HG03139 (cell line): ENCODE data around the gene MBOAT1.

Experiments used
- ATAC-seq: cut with Tn5 transposase; IDR thresholded peaks from one replicate; pipeline ENCODE4 v1.9.1; 2021; ENCODE audit not compliant: unreplicated experiment

MBOAT1 gene

GRCh38 chr6:20058121-20058905, 154.0 kb downstream of the MBOAT1 start:
- no peak for ATAC-seq

DNA sequence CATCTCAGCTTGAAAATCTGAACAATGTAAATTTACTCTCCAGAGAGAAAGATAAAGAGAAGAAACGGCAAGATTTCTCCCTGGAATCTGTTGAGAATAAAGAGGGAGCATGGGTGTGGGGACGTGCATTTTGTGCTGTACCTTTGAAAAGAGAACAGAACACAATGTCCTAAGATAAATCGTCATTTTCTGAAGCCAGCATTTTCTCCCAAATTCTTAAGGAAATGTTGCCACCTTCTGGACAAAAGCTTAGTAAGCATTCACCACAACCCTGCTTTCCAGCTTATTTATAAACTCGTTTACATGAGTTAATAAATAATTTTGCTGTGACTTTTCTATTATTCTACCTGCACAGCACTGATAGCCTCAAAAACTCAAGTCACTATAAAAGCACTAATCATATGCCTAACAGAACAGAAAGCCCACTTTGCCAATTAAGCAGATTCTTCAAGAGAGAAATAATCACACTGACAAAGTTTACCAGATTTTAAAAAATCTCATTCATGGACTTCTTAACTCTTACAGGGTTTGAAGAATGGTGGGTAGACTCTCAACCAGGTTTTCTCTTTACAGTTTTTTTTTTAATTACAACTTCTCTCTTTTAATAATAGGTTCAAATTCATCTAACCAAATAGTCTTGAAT, 155.8 kb downstream of the MBOAT1 start:
- no peak for ATAC-seq

- ATAC-seq: no peak
Observed at GRCh38 chr6:20055916-20056315, 156.4 kb downstream of the MBOAT1 start.
